ENCODE data around the gene BATF3. TPM values are rescaled to one million over a fixed set of nuclear protein-coding genes. Genes with fewer than 3 reads are reported as not detected.
"Not testable (repeated sequence)": the region's sequence is repeated elsewhere in the genome, so short reads cannot be mapped to it uniquely, and the experiment has no call there.

Gene BATF3
- total RNA-seq, 6 experiments from 2014 or later = 0.68 to 2.7 (median 1.2) TPM; not detected in 3

GRCh38 chr1:212640223-212640878, 59.3 kb downstream of the BATF3 start:
- Histone ChIP-seq H3K36me3 (no peaks in the 10 kb centered on the region), H3K4me1 (peaks cover 0 to 18% (median 0%) of the 10 kb centered on the region in 4 donors), H3K27me3 (no peaks in the 10 kb centered on the region), H3K4me3 (no peak overlapping the region), H3K9me3 (no peaks in the 10 kb centered on the region), H3K27ac (no peak overlapping the region)
- DNase-seq (no peak), ATAC-seq (no peak)
- TF ChIP-seq CTCF (IDR thresholded peaks at IDR 0.05) (no peak), POLR2A (IDR thresholded peaks at IDR 0.05) (no peak)
- WGBS (ENCODE audit: insufficient coverage, low coverage, low lambda C conversion rate, missing lambda C conversion rate) = 94% methylated on average over 2 of the region's 3 CpGs
- intact Hi-C loops (cut with DNase I) = no loop called here

- ATAC-seq; H3K4me3 ChIP-seq; intact Hi-C loops (cut with DNase I); H3K9me3 ChIP-seq; H3K27me3 ChIP-seq; H3K36me3 ChIP-seq; DNase-seq: not testable (repeated sequence)
- peaks cover 0 to 21% (median 0%) of the 10 kb centered on the region in 4 donors for H3K4me1 ChIP-seq
- peak overlapping the region in 1 of 3 donors; percentile 38 for H3K27ac ChIP-seq
- WGBS (ENCODE audit: insufficient coverage, low coverage, low lambda C conversion rate, missing lambda C conversion rate) = 71% methylated on average over 2 of the region's 2 CpGs
These were observed 60.1 kb downstream of the BATF3 start for GRCh38 chr1:212639524-212639923.

- peak in 2 of 4 donors; percentile 3 to 22 for ATAC-seq
- Histone ChIP-seq H3K9me3 (no peaks in the 10 kb centered on the region), H3K27ac (peak overlapping the region; percentile 20 to 60 (median 25)), H3K4me1 (peaks cover 0 to 21% (median 0%) of the 10 kb centered on the region in 4 donors), H3K36me3 (no peaks in the 10 kb centered on the region), H3K27me3 (no peaks in the 10 kb centered on the region), H3K4me3 (no peak overlapping the region)
- TF ChIP-seq CTCF (IDR thresholded peaks at IDR 0.05) (no peak), POLR2A (IDR thresholded peaks at IDR 0.05) (no peak)
- intact Hi-C loops (cut with DNase I) = no loop called here
- no peak for DNase-seq
- WGBS (ENCODE audit: insufficient coverage, low coverage, low lambda C conversion rate, missing lambda C conversion rate) = 31% methylated on average over 4 of the region's 4 CpGs
These were observed 61.0 kb downstream of the BATF3 start for GRCh38 chr1:212638492-212639151.

- Histone ChIP-seq H3K4me1 (peaks cover 0 to 21% (median 0%) of the 10 kb centered on the region in 4 donors), H3K27me3 (no peaks in the 10 kb centered on the region), H3K9me3 (no peaks in the 10 kb centered on the region), H3K27ac (peak overlapping the region; percentile 20 to 60 (median 25)), H3K4me3 (no peak overlapping the region), H3K36me3 (no peaks in the 10 kb centered on the region)
- no peak for ATAC-seq
- DNase-seq = no peak
- intact Hi-C loops (cut with DNase I) = no loop called here
- 71% methylated on average over 5 of the region's 5 CpGs for WGBS (ENCODE audit: insufficient coverage, low coverage, low lambda C conversion rate, missing lambda C conversion rate)
- TF ChIP-seq CTCF (IDR thresholded peaks at IDR 0.05) = no peak
- no peak for TF ChIP-seq POLR2A (IDR thresholded peaks at IDR 0.05)
These were observed 61.7 kb downstream of the BATF3 start for GRCh38 chr1:212637902-212638301.

Other genes starting within 250 kb of the BATF3 start
- gene ATF3, start 91.1 kb downstream of the BATF3 start, total RNA-seq = 10 to 100 TPM in 5 of 6 experiments, 1 to 10 TPM in 1; 3.7 to 77.2 (median 15.1) TPM
- 10 to 100 TPM; 13.3 to 26.5 (median 16.2) TPM for gene NSL1, start 91.9 kb upstream of the BATF3 start, total RNA-seq
- 1 to 10 TPM; 6.0 to 9.3 (median 6.6) TPM for gene TATDN3, start 92.1 kb upstream of the BATF3 start, total RNA-seq
- 1 to 10 TPM in 1 of 6 experiments, not detected in 5; 1.2 TPM for gene SPATA45, start 147.8 kb upstream of the BATF3 start, total RNA-seq
- 1 to 10 TPM; 1.6 to 5.8 (median 2.1) TPM for gene FLVCR1, start 158.4 kb upstream of the BATF3 start, total RNA-seq